Measurements from ENCODE around the gene GBF1. TPM values are rescaled to one million over a fixed set of nuclear protein-coding genes. Genes with fewer than 3 reads are reported as not detected.
A peak's percentile ranks its signal among the peaks of the same experiment; 100 is the strongest.

Gene GBF1
- total RNA-seq, 3 donors from 2014 or later = 51.9 to 67.8 (median 62.9) TPM

- no peak for TF ChIP-seq CTCF (IDR thresholded peaks at IDR 0.05)
- Histone ChIP-seq H3K36me3 (ENCODE audit: low read depth) (no peaks in the 10 kb centered on the region), H3K4me1 (ENCODE audit: low read depth) (peaks cover 3% of the 10 kb centered on the region), H3K9me3 (no peaks in the 10 kb centered on the region), H3K4me3 (no peak overlapping the region)
- DNase-seq (no peak), ATAC-seq (no peak)
- intact Hi-C loops (cut with DNase I, micrococcal nuclease) = no loop called here
Measured at GRCh38 chr10:102287991-102288390, 42.7 kb downstream of the GBF1 start.

- H3K4me3 ChIP-seq = no peak overlapping the region
- H3K9me3 ChIP-seq = no peaks in the 10 kb centered on the region
- ATAC-seq (no peak), DNase-seq (no peak)
- TF ChIP-seq CTCF (IDR thresholded peaks at IDR 0.05) = no peak
- intact Hi-C loops (cut with DNase I, micrococcal nuclease) = no loop called here
- peaks cover 3% of the 10 kb centered on the region for H3K4me1 ChIP-seq (ENCODE audit: low read depth)
- no peaks in the 10 kb centered on the region for H3K36me3 ChIP-seq (ENCODE audit: low read depth)
Measured at GRCh38 chr10:102289356-102289755, 44.0 kb downstream of the GBF1 start.

- intact Hi-C loops (cut with DNase I, micrococcal nuclease) = no loop called here
- Histone ChIP-seq H3K4me1 (ENCODE audit: low read depth) (peaks cover 3% of the 10 kb centered on the region), H3K4me3 (no peak overlapping the region), H3K36me3 (ENCODE audit: low read depth) (no peaks in the 10 kb centered on the region), H3K9me3 (no peaks in the 10 kb centered on the region)
- TF ChIP-seq CTCF (IDR thresholded peaks at IDR 0.05) = no peak
- no peak for ATAC-seq
- DNase-seq = no peak
Measured at GRCh38 chr10:102289840-102290239, 44.5 kb downstream of the GBF1 start.

- TF ChIP-seq CTCF (IDR thresholded peaks at IDR 0.05) = no peak
- Histone ChIP-seq H3K4me1 (ENCODE audit: low read depth) (peaks cover 3% of the 10 kb centered on the region), H3K9me3 (no peaks in the 10 kb centered on the region), H3K36me3 (ENCODE audit: low read depth) (no peaks in the 10 kb centered on the region), H3K4me3 (no peak overlapping the region)
- DNase-seq (no peak), ATAC-seq (no peak)
- intact Hi-C loops (cut with DNase I, micrococcal nuclease) = no loop called here
Measured at GRCh38 chr10:102291221-102291905, 46.0 kb downstream of the GBF1 start.

GRCh38 chr10:102297101-102297500 is 51.8 kb downstream of the GBF1 start:
- DNase-seq = no peak
- TF ChIP-seq CTCF (IDR thresholded peaks at IDR 0.05) = no peak
- Histone ChIP-seq H3K4me3 (no peak overlapping the region), H3K36me3 (ENCODE audit: low read depth) (no peaks in the 10 kb centered on the region), H3K9me3 (no peaks in the 10 kb centered on the region), H3K4me1 (ENCODE audit: low read depth) (no peaks in the 10 kb centered on the region)
- intact Hi-C loops (cut with DNase I, micrococcal nuclease) = no loop called here
- no peak for ATAC-seq

GRCh38 chr10:102298899-102299298 is 53.6 kb downstream of the GBF1 start:
- DNase-seq = no peak
- intact Hi-C loops (cut with DNase I, micrococcal nuclease) = no loop called here
- no peaks in the 10 kb centered on the region for H3K4me1 ChIP-seq (ENCODE audit: low read depth)
- H3K9me3 ChIP-seq = no peaks in the 10 kb centered on the region
- H3K36me3 ChIP-seq (ENCODE audit: low read depth) = no peaks in the 10 kb centered on the region
- no peak overlapping the region for H3K4me3 ChIP-seq
- ATAC-seq = peak; percentile 50
- TF ChIP-seq CTCF (IDR thresholded peaks at IDR 0.05) = no peak
